HG02852 (cell line): Measurements from ENCODE around the gene CDH8.
"Not testable (repeated sequence)": the region's sequence is repeated elsewhere in the genome, so short reads cannot be mapped to it uniquely, and the experiment has no call there.

Experiments used
- ATAC-seq: cut with Tn5 transposase; IDR thresholded peaks from one replicate; pipeline ENCODE4 v1.9.1; 2021; ENCODE audit warnings: mild to moderate bottlenecking, moderate library complexity; ENCODE audit not compliant: unreplicated experiment

CDH8 gene

GRCh38 chr16:61797961-61798507, 238.2 kb downstream of the CDH8 start:
- ATAC-seq, result no peak

GRCh38 chr16:61797296-61797795, 238.9 kb downstream of the CDH8 start:
- no peak for ATAC-seq

GRCh38 chr16:61792194-61792909, 243.9 kb downstream of the CDH8 start:
- no peak for ATAC-seq

GRCh38 chr16:61791464-61791863, 244.8 kb downstream of the CDH8 start:
- ATAC-seq, result no peak

- not testable (repeated sequence) for ATAC-seq
These were observed 254.4 kb downstream of the CDH8 start for GRCh38 chr16:61781855-61782254.

- ATAC-seq, result no peak
These were observed 256.1 kb downstream of the CDH8 start for GRCh38 chr16:61780161-61780560.

GRCh38 chr16:61770301-61770700, 265.9 kb downstream of the CDH8 start:
- no peak for ATAC-seq

GRCh38 chr16:61763991-61764390, 272.2 kb downstream of the CDH8 start:
- ATAC-seq, result no peak

- ATAC-seq, result no peak
These were observed 273.2 kb downstream of the CDH8 start for GRCh38 chr16:61763013-61763412.

GRCh38 chr16:61730997-61731396, 305.2 kb downstream of the CDH8 start:
- no peak for ATAC-seq

- no peak for ATAC-seq
These were observed 309.5 kb downstream of the CDH8 start for GRCh38 chr16:61726701-61727100.

GRCh38 chr16:61726125-61726524, 310.1 kb downstream of the CDH8 start:
- no peak for ATAC-seq

- no peak for ATAC-seq
These were observed 314.7 kb downstream of the CDH8 start for GRCh38 chr16:61721544-61721943.

- ATAC-seq, result no peak
These were observed 320.8 kb downstream of the CDH8 start for GRCh38 chr16:61715393-61715792.

- ATAC-seq, result no peak
These were observed 322.5 kb downstream of the CDH8 start for GRCh38 chr16:61713787-61714186.

- ATAC-seq, result not testable (repeated sequence)
These were observed 336.6 kb downstream of the CDH8 start for GRCh38 chr16:61699640-61700039.

- ATAC-seq, result no peak
These were observed 351.7 kb downstream of the CDH8 start for GRCh38 chr16:61684541-61684940.

- no peak for ATAC-seq
These were observed 354.6 kb downstream of the CDH8 start for GRCh38 chr16:61681673-61682072.

- no peak for ATAC-seq
These were observed 355.1 kb downstream of the CDH8 start for GRCh38 chr16:61681124-61681523.

GRCh38 chr16:61678182-61678581, 358.1 kb downstream of the CDH8 start:
- ATAC-seq, result no peak

GRCh38 chr16:61677776-61678175, 358.5 kb downstream of the CDH8 start:
- ATAC-seq, result no peak

GRCh38 chr16:61676740-61677139, 359.5 kb downstream of the CDH8 start:
- no peak for ATAC-seq

- ATAC-seq, result no peak
These were observed 365.1 kb downstream of the CDH8 start for GRCh38 chr16:61671161-61671560.
